Activated T-helper 9 cell treated with anti-CD3 and anti-CD28 coated beads, Interleukin-2, amount 50 U/mL, for 16 hours (primary cell): ENCODE measurements around the gene CDH4.

Experiments
- DNase-seq: peaks from one replicate; pipeline ENCODE4 v3.0.0-alpha.2; 2020; ENCODE audit warnings: low read depth

CDH4 gene

GRCh38 chr20:61655591-61655990, 403.5 kb downstream of the CDH4 start:
- no peak for DNase-seq

DNA sequence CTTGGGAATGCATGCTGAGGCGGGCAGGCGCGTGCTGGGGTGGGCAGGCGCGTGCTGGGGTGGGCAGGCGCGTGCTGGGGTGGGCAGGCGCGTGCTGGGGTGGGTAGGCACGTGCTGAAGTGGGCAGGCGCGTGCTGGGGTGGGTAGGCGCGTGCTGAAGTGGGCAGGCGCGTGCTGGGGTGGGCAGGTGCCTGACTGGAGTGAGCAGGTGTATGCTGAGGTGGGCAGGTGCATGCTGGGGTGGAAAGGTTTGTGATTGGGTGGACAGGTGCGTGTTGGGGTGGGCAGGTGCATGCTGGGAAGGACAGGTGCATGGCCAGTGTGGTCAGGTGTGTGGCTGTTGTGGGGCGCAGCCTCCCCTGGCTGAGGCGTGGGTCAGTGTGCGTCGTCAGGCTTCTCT, 404.1 kb downstream of the CDH4 start:
- DNase-seq = no peak

DNA sequence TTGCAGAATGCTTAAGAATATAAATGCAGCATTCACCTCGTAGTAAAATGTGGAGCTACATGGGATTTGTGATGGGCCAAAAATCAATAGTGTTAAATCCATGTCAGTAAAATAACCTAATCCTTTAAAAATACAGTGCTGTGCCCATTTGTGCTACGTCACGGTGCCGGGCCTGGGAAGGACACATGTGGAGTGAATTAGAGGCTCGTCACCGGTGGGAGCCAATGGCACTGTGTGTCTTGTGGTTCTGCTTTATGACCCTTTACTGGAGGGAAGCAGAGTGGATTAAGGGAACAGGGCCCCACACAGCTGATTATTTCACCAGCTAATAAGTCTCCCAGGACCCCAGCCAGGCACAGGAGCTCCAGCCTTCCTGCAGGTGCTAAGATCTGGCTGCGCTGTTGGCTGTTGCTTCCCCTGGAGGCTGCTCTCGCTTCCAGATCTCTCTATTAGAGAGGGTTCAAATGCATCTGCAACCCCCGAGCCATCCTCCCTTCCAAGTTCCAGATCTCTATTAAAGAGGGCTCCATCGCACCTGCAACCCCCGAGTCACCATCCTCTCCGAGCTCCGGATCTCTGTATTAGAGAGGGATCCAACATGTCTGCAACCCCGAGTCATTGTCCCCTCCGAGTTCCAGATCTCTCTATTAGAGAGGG, 405.8 kb downstream of the CDH4 start:
- DNase-seq = no peak

GRCh38 chr20:61658563-61658962, 406.5 kb downstream of the CDH4 start:
- no peak for DNase-seq

DNA sequence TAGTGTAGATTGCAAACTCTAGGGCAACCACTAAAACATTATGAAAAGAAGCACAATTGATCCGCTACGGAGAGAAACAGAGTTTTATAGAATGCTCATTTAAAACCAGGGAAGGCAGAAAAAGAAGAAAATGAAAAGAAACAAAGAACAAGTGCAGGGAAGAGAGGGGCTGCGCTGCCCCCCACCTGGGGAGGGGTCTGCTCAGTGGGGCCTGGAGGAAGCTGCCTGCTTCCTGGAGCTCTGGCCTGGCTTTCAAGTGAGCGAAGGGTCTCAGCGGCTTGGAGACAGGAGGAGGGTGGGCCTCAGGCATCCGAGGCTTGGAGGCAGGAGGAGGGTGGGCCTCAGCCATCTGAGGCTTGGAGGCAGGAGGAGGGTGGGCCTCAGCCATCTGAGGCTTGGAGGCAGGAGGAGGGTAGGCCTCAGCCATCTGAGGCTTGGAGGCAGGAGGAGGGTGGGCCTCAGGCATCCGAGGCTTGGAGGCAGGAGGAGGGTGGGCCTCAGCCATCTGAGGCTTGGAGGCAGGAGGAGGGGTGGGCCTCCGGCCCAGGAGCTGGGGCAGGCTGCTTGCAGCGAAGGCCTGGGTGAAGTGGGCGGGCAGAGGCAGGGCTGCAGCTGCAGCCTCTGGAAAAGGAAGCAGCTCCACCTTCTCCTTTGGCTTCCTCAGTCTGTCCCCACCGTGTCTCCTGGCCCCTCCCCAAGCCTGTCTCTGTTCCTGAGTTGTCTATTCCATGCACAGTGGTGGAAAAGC, 407.4 kb downstream of the CDH4 start:
- no peak for DNase-seq

GRCh38 chr20:61659994-61660346, 407.9 kb downstream of the CDH4 start:
- DNase-seq = no peak

DNA sequence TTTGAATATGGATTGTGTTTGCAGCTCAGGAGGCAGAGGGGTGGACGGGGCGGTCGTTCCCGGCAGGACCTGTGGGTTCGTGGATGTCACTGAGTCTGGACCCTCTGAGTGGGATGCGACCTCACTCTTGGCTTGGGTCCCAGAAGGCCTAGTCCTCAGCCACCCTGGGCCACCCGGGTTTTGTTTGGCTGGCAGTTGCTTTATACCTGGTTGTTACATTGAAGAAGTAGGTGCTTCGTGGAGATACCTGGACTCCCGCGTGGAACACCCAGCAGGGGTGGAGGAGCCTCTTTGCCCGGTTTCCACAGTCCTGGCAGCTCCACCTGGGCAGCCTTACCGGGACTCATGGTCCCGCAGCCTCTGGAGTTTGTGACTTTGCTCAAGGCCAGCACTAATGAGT, 408.5 kb downstream of the CDH4 start:
- no peak for DNase-seq

DNA sequence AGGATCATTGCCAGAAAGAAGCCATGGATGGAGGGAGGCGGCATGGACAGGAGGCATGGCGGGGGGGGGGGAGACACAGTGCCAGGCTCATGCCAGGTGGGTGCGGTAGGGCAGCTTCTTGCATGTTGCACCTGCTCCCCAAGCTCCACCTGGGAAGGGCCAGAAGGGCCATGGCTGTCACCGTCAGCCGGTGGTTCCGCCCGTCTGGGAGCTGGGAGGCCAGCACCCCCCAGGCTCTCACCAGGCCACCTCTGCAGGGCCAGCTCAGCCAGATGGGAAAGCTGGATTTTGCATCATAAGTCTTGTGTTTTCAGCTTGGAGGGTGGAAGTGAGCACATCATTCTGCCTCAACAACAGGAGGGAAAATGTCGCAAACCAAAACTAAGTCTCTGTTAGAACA, 409.0 kb downstream of the CDH4 start:
- no peak for DNase-seq

DNA sequence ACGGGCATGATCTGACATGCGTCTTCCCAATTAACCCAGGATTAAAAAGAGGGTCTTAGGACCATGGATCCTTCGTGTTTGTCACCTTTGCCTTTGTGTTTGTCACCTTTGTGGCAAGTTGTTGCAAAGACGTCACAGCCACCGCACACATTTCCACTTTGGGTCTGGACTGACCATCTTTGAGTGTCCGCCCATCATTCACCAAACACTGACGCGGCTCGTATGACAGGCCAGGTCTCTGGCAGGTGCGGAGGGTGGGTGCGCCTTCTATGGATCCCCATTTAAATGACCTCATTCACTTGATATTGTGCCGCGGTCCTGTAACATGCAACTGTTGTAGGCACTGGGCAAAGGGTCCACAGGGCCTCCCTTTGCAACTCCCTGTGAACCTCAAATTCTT, 409.5 kb downstream of the CDH4 start:
- DNase-seq = no peak

DNA sequence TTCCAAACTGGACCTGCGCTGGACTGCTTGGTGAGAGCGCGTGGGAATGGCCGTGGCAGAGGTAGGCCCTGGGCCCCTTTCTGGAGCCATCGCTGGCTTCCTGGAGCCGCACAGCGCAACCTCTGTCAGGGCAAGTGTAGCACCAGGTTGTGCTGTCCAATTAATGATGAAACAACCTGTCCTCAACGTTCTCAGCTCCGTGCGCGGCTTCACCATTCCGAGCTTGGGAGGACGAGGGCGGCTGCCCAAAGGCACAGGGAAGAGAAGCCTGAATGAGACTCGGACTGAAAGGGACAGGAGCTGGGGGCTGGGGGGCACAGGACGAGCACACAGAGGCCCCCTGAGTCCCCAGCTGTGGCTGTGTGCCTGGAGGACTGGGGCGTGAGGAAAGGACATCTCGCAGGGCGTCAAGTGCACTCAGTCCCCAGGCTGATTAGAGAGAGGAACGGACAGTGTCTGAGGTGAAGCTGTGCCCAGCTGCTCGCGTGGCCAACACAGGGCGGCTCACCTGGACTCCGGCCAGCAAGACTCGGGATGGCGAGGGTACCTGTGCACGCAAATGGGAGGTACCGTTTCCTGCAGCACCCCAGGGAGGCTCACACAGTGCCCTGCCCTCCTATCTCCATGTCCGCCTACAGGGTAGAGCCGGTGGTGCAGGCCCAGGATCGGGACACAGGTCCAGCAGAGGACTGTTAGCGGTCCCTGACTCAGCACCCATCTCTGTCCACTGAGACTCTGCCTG, 410.3 kb downstream of the CDH4 start:
- DNase-seq = no peak

DNA sequence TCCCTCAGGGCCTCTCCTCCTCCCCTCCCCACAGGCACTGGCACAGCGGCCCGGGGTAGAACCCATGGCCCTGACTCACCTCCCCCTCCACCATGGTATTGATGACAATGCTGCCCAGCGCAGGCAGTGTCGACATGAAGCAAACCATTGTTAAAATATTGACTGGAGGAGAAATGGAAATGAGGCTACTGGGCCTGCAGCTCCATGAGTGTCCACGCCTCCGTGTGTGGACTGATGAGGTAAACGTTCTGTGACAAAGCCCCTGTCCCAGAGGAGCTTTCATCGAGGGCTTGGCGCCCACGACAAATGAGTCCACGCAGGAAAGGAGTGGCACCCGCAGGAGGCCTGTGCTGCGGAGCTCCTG, 410.9 kb downstream of the CDH4 start:
- DNase-seq = no peak

GRCh38 chr20:61663521-61664425, 411.7 kb downstream of the CDH4 start:
- no peak for DNase-seq

DNA sequence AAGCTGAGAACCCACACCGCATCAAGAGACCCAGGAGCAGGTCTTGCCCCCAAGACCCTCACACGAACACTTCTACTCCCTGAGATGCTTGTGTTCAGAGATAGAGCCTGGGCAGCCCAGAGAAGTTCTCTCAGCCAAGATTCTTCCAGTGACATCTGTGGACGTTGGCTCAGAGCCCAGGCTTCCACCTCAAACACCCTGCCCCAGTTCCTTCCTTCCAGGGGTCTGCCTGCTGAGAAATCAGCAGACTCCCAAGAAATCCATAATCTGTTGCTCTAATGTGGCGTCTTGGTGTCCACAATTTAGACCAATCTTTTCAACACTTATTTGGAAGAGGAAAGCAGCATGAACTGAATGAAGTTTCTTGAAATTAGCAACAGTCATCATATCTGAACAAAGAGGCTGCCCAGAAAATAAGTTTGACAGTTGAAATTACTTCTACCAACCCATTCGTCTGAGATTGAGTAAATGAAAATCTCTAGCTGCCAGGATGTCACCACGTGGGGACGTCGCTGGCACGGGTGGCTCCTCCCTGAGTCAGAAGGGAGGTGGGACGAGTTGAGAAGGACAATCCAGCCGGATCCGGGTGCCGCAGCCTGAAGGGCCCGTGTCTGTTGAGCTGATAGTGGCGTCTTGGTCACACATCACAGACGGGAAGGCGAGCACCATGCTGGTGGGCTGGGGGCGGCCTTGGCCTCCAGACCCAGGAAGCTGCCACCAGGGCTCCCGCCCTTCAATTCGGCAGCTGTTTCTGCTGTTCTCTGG, 412.7 kb downstream of the CDH4 start:
- no peak for DNase-seq

GRCh38 chr20:61665528-61666470, 413.7 kb downstream of the CDH4 start:
- no peak for DNase-seq

DNA sequence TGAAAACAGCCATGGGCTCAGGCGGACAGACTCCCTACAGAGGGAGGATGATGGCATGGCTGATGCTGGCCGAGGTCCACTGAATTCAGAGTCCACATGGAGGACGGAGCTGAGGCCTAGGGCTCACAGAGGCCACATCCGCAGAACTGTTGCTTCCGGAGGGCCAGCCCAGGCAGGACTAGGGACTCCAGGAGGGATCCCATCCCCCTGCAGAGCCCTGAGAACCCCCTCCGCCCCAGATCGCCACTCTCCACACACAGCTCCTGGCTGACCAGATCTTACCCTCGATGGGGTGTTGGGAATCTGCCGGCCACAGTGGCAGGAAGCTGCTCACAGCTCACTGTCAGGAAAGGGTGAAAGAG, 414.4 kb downstream of the CDH4 start:
- DNase-seq = no peak

GRCh38 chr20:61667056-61667792, 415.2 kb downstream of the CDH4 start:
- no peak for DNase-seq

- no peak for DNase-seq
These were observed 416.1 kb downstream of the CDH4 start for GRCh38 chr20:61668065-61668650.

DNA sequence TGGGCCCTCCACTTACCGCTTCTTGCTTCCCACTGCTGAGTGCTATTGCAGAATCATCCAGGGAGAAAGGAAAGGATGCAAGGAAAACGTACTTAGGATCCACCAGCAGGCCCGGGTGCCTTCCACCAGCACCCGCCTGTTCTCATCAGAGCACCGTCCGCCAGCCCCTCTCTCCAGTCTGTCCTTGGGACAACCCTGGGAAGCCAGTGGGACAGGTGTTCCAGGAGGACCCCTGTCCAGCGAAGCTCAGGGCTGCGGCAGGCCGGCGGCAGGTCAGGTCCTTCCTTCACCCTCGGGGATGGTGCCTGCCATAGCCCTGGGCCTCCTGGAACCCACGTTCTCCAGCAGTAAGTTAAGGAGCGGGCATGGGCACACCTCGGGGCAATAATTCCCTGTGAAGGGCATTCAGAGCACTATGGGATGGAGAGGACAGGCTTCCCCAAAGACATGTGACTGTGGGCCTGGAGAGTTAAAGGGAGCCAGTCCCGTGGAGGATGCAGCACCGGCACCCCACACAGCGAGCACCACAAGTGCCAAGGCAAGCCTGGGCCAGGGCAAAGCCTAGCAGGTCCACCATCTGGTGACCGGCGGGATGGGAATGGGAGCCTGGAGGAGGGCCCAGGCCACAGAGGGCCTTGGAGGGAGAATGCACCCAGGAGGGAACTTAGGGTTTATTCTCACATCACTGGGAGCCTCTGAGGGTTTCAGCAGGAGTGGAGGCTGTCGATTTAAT, 416.9 kb downstream of the CDH4 start:
- DNase-seq = no peak

DNA sequence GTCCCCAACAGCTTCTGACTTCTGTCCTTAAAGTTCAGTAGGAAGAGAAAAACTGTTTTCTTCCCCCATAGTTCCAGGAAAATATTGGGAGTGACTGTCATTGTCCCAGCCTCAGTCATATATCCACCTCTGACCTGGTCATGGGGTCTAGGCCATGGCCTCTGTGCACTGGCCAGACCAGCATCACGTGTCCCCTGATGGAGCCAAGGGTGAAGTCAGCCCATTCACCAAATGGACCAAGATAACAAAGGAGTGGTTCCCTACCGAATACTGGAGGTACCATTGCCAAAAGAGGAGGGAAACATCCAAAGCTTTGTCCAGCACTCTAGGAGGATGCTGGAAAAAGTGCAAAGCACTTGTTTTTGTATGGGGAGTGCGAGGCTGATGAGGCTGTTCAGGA, 418.2 kb downstream of the CDH4 start:
- no peak for DNase-seq
